Neural progenitor cell (in vitro differentiated cells): ENCODE measurements around the gene ASTN2. TPM values are rescaled to one million over a fixed set of nuclear protein-coding genes. Genes with fewer than 3 reads are reported as not detected.

Source experiments
- DNase-seq: peaks from one replicate; pipeline ENCODE4 v3.0.0-alpha.2; 2016; ENCODE audit warnings: low spot score
- H2AFZ ChIP-seq: fragments of 200-600 bp; sonication (generic); replicated peaks from 2 replicates; pipeline ENCODE4 v1.6.1; 2016; ENCODE audit warnings: antibody characterized with exemption
- H3F3A ChIP-seq: fragments of 200-600 bp; sonication (generic); 2 replicates; pipeline ENCODE4 v1.6.1; 2016; ENCODE audit warnings: antibody characterized with exemption, low read depth
- H3K27ac ChIP-seq: fragments of 200-600 bp; sonication (generic); 2 replicates; pipeline ENCODE4 v1.5.1; 2016; ENCODE audit warnings: mild to moderate bottlenecking
- H3K27me3 ChIP-seq: fragments of 200-600 bp; sonication (generic); 2 replicates; pipeline ENCODE4 v1.6.1; 2016; ENCODE audit warnings: mild to moderate bottlenecking, moderate library complexity
- H3K36me3 ChIP-seq: fragments of 200-600 bp; sonication (generic); 2 replicates; pipeline ENCODE4 v1.5.1; 2016
- H3K4me1 ChIP-seq: fragments of 200-600 bp; sonication (generic); 2 replicates; pipeline ENCODE4 v1.6.1; 2016; ENCODE audit warnings: mixed run types
- H3K4me2 ChIP-seq: fragments of 200-600 bp; sonication (generic); 2 replicates; pipeline ENCODE4 v1.6.1; 2016
- H3K4me3 ChIP-seq: fragments of 200-600 bp; sonication (generic); 2 replicates; pipeline ENCODE4 v1.5.1; 2016
- H3K79me2 ChIP-seq: fragments of 200-600 bp; sonication (generic); 2 replicates; pipeline ENCODE4 v1.6.1; 2016; ENCODE audit warnings: low read depth
- H3K9ac ChIP-seq: fragments of 200-600 bp; sonication (generic); 2 replicates; pipeline ENCODE4 v1.6.1; 2016
- H3K9me3 ChIP-seq: fragments of 200-600 bp; sonication (generic); 2 replicates; pipeline ENCODE4 v1.5.1; 2016; ENCODE audit warnings: low read depth
- H4K20me1 ChIP-seq: fragments of 200-600 bp; sonication (generic); 2 replicates; pipeline ENCODE4 v1.6.1; 2016; ENCODE audit warnings: low read depth
- H3K27ac Mint-ChIP-seq: 3 replicates; pipeline ENCODE4 v1.8.0; 2021; ENCODE audit warnings: mixed read lengths
- H3K27me3 Mint-ChIP-seq: 2 replicates; pipeline ENCODE4 v1.8.0; 2022; ENCODE audit warnings: low read depth, mild to moderate bottlenecking, inconsistent platforms, moderate library complexity, mixed read lengths; ENCODE audit not compliant: insufficient read depth
- H3K36me3 Mint-ChIP-seq: 3 replicates; pipeline ENCODE4 v1.8.0; 2021; ENCODE audit warnings: mixed read lengths
- H3K4me1 Mint-ChIP-seq: 3 replicates; pipeline ENCODE4 v1.8.0; 2021; ENCODE audit warnings: mixed read lengths
- H3K4me3 Mint-ChIP-seq: 3 replicates; pipeline ENCODE4 v1.8.0; 2021; ENCODE audit warnings: mild to moderate bottlenecking, moderate library complexity, mixed read lengths
- H3K9me3 Mint-ChIP-seq: 3 replicates; pipeline ENCODE4 v1.8.0; 2020; ENCODE audit warnings: mixed read lengths
- EZH2 ChIP-seq: fragments of 200-600 bp; sonication (generic); IDR thresholded peaks from 2 replicates; pipeline ENCODE4 v1.6.1; 2017; ENCODE audit warnings: antibody characterized with exemption, mild to moderate bottlenecking, moderate library complexity
- EZH2phosphoT487 ChIP-seq: fragments of 200-600 bp; sonication (generic); IDR thresholded peaks from 2 replicates; pipeline ENCODE4 v1.6.1; 2017; ENCODE audit warnings: antibody characterized with exemption
- total RNA-seq: library from RNA; depleted of rRNA; stranded (reverse); fragments of >200 nt; gene quantifications from 2 replicates; pipeline ENCODE4 v1.2.3, GENCODE V29; 2015; ENCODE audit warnings: low replicate concordance
- TF ChIP-seq, protein P1 (sequence below): fragments of 200-600 bp; sonication (generic); IDR thresholded peaks from 2 replicates; pipeline ENCODE4 v1.5.1; 2017; ENCODE audit warnings: antibody characterized with exemption, mild to moderate bottlenecking

ASTN2 gene
- total RNA-seq, 1 donor from 2014 or later, result 8.0 TPM

- H4K20me1 ChIP-seq, result no peaks in the 10 kb centered on the region
- no peaks in the 10 kb centered on the region for H3K27me3 ChIP-seq
- no peaks in the 10 kb centered on the region for H3F3A ChIP-seq
- TF ChIP-seq, protein P1, sequence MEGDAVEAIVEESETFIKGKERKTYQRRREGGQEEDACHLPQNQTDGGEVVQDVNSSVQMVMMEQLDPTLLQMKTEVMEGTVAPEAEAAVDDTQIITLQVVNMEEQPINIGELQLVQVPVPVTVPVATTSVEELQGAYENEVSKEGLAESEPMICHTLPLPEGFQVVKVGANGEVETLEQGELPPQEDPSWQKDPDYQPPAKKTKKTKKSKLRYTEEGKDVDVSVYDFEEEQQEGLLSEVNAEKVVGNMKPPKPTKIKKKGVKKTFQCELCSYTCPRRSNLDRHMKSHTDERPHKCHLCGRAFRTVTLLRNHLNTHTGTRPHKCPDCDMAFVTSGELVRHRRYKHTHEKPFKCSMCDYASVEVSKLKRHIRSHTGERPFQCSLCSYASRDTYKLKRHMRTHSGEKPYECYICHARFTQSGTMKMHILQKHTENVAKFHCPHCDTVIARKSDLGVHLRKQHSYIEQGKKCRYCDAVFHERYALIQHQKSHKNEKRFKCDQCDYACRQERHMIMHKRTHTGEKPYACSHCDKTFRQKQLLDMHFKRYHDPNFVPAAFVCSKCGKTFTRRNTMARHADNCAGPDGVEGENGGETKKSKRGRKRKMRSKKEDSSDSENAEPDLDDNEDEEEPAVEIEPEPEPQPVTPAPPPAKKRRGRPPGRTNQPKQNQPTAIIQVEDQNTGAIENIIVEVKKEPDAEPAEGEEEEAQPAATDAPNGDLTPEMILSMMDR, result no peak
- TF ChIP-seq EZH2 (no peak), EZH2phosphoT487 (no peak)
- Mint-ChIP-seq H3K9me3 (no peaks in the 10 kb centered on the region), H3K27ac (no peak overlapping the region), H3K4me1 (peaks cover 5% of the 10 kb centered on the region), H3K36me3 (no peaks in the 10 kb centered on the region), H3K27me3 (no peaks in the 10 kb centered on the region), H3K4me3 (no peak overlapping the region)
- no peak overlapping the region for H2AFZ ChIP-seq
- no peaks in the 10 kb centered on the region for H3K9me3 ChIP-seq
- H3K79me2 ChIP-seq, result no peaks in the 10 kb centered on the region
- peak; percentile 16 for DNase-seq
- no peak overlapping the region for H3K27ac ChIP-seq
- no peaks in the 10 kb centered on the region for H3K36me3 ChIP-seq
- H3K9ac ChIP-seq, result no peak overlapping the region
- H3K4me3 ChIP-seq, result no peak overlapping the region
- no peak overlapping the region for H3K4me2 ChIP-seq
- no peaks in the 10 kb centered on the region for H3K4me1 ChIP-seq
Measured at GRCh38 chr9:116550696-116551436, 864.0 kb downstream of the ASTN2 start.

- DNase-seq, result no peak
- H3K27me3 ChIP-seq, result no peaks in the 10 kb centered on the region
- Mint-ChIP-seq H3K4me3 (no peak overlapping the region), H3K27ac (no peak overlapping the region), H3K9me3 (no peaks in the 10 kb centered on the region), H3K4me1 (peaks cover 3% of the 10 kb centered on the region), H3K27me3 (no peaks in the 10 kb centered on the region), H3K36me3 (no peaks in the 10 kb centered on the region)
- no peaks in the 10 kb centered on the region for H3K4me1 ChIP-seq
- no peaks in the 10 kb centered on the region for H4K20me1 ChIP-seq
- TF ChIP-seq EZH2, result no peak
- TF ChIP-seq, protein P1, result no peak
- no peak for TF ChIP-seq EZH2phosphoT487
- H2AFZ ChIP-seq, result no peak overlapping the region
- no peak overlapping the region for H3K27ac ChIP-seq
- H3K36me3 ChIP-seq, result no peaks in the 10 kb centered on the region
- no peak overlapping the region for H3K9ac ChIP-seq
- no peaks in the 10 kb centered on the region for H3K79me2 ChIP-seq
- H3K9me3 ChIP-seq, result no peaks in the 10 kb centered on the region
- H3F3A ChIP-seq, result no peaks in the 10 kb centered on the region
- no peak overlapping the region for H3K4me3 ChIP-seq
- no peak overlapping the region for H3K4me2 ChIP-seq
Measured at GRCh38 chr9:116549786-116550660, 864.8 kb downstream of the ASTN2 start.

DNA sequence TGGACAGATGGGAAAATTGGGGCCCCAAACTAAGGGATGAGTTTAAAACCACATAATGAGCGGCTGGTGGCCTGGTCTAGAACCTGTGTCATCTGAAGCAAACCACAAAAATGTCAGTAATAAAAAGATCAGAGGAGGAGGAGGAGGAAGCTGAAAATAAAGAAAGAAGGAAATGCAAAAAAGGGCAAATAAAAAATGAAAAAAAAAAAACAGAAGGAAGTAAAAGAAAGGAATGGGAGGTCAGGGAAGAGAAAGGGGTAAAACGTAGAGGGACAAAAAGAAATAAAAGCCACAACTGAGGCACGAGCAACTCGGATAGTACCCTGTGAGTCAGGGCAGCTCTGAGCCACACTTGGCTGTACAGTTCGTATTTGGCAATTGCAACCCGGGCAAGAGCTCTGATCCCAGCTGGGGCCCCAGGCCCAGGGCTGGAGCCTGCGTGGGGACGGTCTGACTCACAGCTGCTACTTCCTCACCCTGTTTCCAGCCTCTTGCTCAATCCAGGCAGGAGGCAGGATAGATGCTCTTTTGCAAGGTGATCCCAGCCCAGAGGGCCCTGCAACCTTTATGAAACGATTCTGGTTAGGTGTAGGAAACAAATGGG, 865.7 kb downstream of the ASTN2 start:
- H3F3A ChIP-seq, result no peaks in the 10 kb centered on the region
- Mint-ChIP-seq H3K27ac (no peak overlapping the region), H3K4me1 (peaks cover 3% of the 10 kb centered on the region), H3K27me3 (no peaks in the 10 kb centered on the region), H3K9me3 (no peaks in the 10 kb centered on the region), H3K4me3 (no peak overlapping the region), H3K36me3 (no peaks in the 10 kb centered on the region)
- no peak overlapping the region for H2AFZ ChIP-seq
- H3K79me2 ChIP-seq, result no peaks in the 10 kb centered on the region
- no peak for DNase-seq
- no peak overlapping the region for H3K4me3 ChIP-seq
- no peaks in the 10 kb centered on the region for H3K4me1 ChIP-seq
- TF ChIP-seq EZH2 (no peak), EZH2phosphoT487 (no peak)
- TF ChIP-seq, protein P1, result no peak
- H4K20me1 ChIP-seq, result no peaks in the 10 kb centered on the region
- no peaks in the 10 kb centered on the region for H3K27me3 ChIP-seq
- H3K4me2 ChIP-seq, result no peak overlapping the region
- no peak overlapping the region for H3K9ac ChIP-seq
- no peaks in the 10 kb centered on the region for H3K36me3 ChIP-seq
- no peaks in the 10 kb centered on the region for H3K9me3 ChIP-seq
- H3K27ac ChIP-seq, result no peak overlapping the region
